ENCODE measurements around the gene LAMA3. TPM values are rescaled to one million over a fixed set of nuclear protein-coding genes. Genes with fewer than 3 reads are reported as not detected.
"Not testable (repeated sequence)": the region's sequence is repeated elsewhere in the genome, so short reads cannot be mapped to it uniquely, and the experiment has no call there.

Gene LAMA3
- total RNA-seq, 4 donors from 2014 or later = 46.5 to 75.4 (median 57.4) TPM

DNA sequence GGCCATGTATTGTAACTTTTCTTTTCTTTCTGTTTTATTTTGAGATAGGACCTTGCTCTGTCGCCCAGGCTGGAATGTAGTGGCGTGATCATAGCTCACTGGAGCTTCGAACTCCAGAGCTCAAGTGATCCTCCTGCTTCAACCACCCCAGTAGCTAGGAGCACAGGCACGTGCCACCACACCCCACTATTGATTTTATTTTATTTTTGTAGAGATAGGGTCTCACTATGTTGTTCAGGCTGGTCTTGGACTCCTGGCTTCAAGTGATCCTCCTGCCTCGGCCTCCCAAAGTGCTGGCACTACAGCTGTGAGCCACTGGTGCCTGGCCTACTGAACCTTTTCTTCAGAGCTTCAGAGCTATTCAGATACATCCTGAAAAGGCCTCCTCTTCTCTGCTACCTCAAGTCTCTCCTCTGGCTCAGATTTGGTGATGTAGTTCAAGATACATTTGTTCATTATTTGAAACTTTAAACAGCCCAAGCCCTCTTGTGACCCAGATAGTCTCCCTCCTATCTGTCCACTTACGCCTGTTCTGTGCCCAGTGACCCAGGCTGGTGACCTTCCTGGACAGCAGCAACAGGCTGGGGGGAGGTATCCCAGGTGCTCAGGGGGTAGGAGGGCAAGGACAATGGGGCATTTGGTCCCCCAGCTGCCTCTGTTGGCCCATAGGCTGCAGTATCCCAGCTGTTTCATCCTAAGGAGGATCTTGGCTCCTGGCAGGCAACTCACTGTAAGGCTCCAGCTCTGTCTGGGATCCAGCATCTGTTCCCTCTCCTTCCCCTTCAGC is 38.6 kb downstream of the LAMA3 start:
- H3K36me3 ChIP-seq = no peaks in the 10 kb centered on the region
- no peaks in the 10 kb centered on the region for H3K27me3 ChIP-seq
- intact Hi-C loops (cut with DNase I; ENCODE audit: low total_unique reads) = no loop called here
- no peaks in the 10 kb centered on the region for H3K9me3 ChIP-seq
- no peaks in the 10 kb centered on the region for H3K4me1 ChIP-seq
- H3K27ac ChIP-seq = no peak overlapping the region
- no peak overlapping the region for H3K4me3 ChIP-seq
- no peak for DNase-seq
- TF ChIP-seq, protein P1, sequence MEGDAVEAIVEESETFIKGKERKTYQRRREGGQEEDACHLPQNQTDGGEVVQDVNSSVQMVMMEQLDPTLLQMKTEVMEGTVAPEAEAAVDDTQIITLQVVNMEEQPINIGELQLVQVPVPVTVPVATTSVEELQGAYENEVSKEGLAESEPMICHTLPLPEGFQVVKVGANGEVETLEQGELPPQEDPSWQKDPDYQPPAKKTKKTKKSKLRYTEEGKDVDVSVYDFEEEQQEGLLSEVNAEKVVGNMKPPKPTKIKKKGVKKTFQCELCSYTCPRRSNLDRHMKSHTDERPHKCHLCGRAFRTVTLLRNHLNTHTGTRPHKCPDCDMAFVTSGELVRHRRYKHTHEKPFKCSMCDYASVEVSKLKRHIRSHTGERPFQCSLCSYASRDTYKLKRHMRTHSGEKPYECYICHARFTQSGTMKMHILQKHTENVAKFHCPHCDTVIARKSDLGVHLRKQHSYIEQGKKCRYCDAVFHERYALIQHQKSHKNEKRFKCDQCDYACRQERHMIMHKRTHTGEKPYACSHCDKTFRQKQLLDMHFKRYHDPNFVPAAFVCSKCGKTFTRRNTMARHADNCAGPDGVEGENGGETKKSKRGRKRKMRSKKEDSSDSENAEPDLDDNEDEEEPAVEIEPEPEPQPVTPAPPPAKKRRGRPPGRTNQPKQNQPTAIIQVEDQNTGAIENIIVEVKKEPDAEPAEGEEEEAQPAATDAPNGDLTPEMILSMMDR (IDR thresholded peaks at IDR 0.05) = no peak
- TF ChIP-seq POLR2A (IDR thresholded peaks at IDR 0.05) = no peak

DNA sequence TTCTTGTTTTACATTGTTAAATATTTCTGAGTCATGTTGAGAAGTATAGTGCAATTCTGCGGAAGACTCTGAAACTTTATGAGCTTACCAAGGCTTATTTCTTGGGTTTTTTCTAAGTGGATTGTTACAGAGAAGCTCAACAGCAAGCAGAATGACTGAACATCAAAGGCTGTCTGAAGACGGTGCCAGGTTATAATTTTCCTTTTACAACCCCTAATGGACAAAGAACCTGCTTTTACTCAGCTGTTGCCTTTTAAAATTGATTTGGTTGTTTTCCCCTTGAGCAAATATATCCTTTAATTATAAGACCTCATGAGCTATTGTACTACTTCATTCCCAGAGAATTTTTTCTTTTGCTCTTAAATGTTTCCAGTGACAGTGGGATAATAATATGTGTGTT is 41.6 kb downstream of the LAMA3 start:
- Histone ChIP-seq H3K4me1 (no peaks in the 10 kb centered on the region), H3K4me3 (no peak overlapping the region), H3K9me3 (no peaks in the 10 kb centered on the region), H3K27me3 (no peaks in the 10 kb centered on the region), H3K36me3 (no peaks in the 10 kb centered on the region), H3K27ac (peak overlapping the region; percentile 46 to 65)
- TF ChIP-seq, protein P1 (IDR thresholded peaks at IDR 0.05) = no peak
- no peak for TF ChIP-seq POLR2A (IDR thresholded peaks at IDR 0.05)
- intact Hi-C loops (cut with DNase I; ENCODE audit: low total_unique reads) = no loop called here
- no peak for DNase-seq

DNA sequence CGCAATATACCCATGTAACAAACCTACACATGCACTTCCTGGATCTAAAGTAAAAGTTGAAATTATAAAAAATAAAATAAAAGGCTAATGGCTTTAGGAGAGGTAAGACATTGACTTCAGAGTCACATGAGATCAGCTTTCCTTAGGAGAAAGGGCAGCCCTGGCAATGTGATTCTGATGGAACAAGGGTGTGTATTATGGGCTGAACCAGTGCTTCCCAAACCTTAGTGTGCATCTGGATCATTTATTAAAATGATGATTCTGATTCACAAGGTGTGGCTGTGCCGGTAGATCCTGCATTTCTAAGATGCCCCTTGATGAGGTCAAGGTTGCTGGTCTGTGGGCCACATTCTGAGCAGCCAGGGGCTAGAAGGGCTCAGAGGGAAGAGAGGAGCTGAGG is 42.6 kb downstream of the LAMA3 start:
- Histone ChIP-seq H3K9me3 (no peaks in the 10 kb centered on the region), H3K4me1 (no peaks in the 10 kb centered on the region), H3K27me3 (no peaks in the 10 kb centered on the region), H3K4me3 (no peak overlapping the region), H3K36me3 (no peaks in the 10 kb centered on the region), H3K27ac (peak overlapping the region; percentile 46 to 65)
- intact Hi-C loops (cut with DNase I; ENCODE audit: low total_unique reads) = no loop called here
- TF ChIP-seq, protein P1 (IDR thresholded peaks at IDR 0.05) = no peak
- no peak for TF ChIP-seq POLR2A (IDR thresholded peaks at IDR 0.05)
- no peak for DNase-seq

DNA sequence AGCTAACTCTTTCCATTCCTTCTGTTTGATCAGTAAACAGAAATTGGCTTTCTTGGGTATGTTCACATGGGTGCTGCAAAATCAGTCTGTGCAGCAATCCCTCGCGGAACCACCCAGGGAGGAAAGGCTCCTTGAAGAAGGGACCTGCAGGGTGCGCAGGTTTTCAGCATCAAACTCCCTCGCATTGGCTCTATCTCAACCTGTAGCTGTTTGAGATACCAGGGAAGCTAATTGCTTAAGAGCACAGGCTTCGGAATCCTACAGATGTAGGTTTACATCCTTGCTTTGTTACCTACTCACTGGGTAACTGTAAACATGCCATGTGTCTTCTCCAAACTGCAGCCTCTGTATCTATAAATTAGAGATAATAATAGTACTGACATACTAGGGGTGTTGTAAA is 43.2 kb downstream of the LAMA3 start:
- H3K9me3 ChIP-seq = no peaks in the 10 kb centered on the region
- no peak for DNase-seq
- H3K36me3 ChIP-seq = no peaks in the 10 kb centered on the region
- intact Hi-C loops (cut with DNase I; ENCODE audit: low total_unique reads) = no loop called here
- H3K27me3 ChIP-seq = no peaks in the 10 kb centered on the region
- no peak overlapping the region for H3K4me3 ChIP-seq
- TF ChIP-seq, protein P1 (IDR thresholded peaks at IDR 0.05) = no peak
- no peak for TF ChIP-seq POLR2A (IDR thresholded peaks at IDR 0.05)
- H3K4me1 ChIP-seq = no peaks in the 10 kb centered on the region
- H3K27ac ChIP-seq = peak overlapping the region; percentile 46 to 65

DNA sequence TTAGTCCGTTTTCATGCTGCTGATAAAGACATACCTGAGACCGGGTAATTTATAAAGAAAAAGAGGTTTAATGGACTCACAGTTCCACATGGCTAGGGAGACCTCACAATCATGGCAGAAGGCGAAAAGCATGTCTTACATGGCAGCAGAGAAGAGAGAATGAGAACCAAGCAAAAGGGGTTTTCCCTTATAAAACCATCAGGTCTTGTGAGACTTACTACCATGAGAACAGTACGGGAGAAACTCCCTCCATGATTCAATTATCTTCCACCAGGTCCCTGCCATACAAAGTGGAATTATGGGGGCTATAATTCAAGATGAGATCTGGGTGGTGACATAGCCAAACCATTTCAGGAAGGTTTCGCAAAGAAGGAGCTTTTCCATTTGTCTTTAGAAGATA is 44.0 kb downstream of the LAMA3 start:
- DNase-seq; H3K36me3 ChIP-seq; H3K4me1 ChIP-seq; intact Hi-C loops (cut with DNase I; ENCODE audit: low total_unique reads); H3K27me3 ChIP-seq; H3K9me3 ChIP-seq; H3K4me3 ChIP-seq: not testable (repeated sequence)
- H3K27ac ChIP-seq = peak overlapping the region in 1 of 2 donors; percentile 34
